GM21717 (cell line): ENCODE data around the gene TRPM3.

Experiments
- ATAC-seq: cut with Tn5 transposase; IDR thresholded peaks from one replicate; pipeline ENCODE4 v1.9.1; 2021; ENCODE audit warnings: mild to moderate bottlenecking, moderate library complexity; ENCODE audit not compliant: unreplicated experiment

The TRPM3 gene

GRCh38 chr9:70950270-70950669 is 171.2 kb downstream of the TRPM3 start:
- ATAC-seq: no peak

- ATAC-seq: no peak
Observed at GRCh38 chr9:70949239-70949638, 172.2 kb downstream of the TRPM3 start.

GRCh38 chr9:70948744-70949143 is 172.7 kb downstream of the TRPM3 start:
- no peak for ATAC-seq

- no peak for ATAC-seq
Observed at GRCh38 chr9:70947511-70947910, 173.9 kb downstream of the TRPM3 start.

DNA sequence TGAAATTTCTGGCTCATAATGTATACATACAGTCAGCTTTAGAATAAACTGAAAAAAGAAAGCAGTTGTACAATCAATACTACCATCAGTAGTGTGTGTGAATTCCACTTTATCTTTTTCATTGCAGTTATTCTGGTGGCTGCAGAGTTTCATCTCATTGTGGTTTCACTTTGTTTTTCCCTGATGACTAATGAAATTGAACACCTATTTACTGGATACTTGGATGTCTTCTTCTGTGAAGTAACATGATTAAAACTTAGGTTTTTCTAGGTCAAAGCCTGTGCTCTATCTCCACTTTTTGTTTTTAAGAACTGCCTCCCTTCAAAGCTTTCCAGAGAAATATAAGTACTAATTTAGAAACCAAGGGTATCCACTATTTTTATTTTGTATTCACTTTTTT is 174.3 kb downstream of the TRPM3 start:
- ATAC-seq: no peak

DNA sequence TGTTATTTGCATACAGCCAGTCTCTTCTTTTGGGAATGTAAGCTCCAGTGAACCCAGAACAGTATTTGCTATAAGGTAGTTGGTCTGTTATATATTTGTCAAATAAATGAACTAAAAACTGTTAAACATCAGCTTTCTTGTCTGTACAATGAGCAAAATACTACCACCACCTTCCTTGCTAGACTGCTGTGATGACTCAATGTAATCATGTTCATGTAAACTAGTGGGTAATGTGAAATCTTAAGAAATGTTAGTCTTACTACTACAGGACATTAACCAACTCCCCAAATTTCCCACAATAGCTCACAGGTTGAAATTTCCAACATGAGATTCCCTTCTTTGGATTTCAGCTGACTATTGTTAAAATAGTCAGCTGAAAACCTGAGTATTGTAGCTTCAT is 176.1 kb downstream of the TRPM3 start:
- no peak for ATAC-seq

GRCh38 chr9:70941191-70941590 is 180.2 kb downstream of the TRPM3 start:
- ATAC-seq: no peak

- ATAC-seq: no peak
Observed at GRCh38 chr9:70940605-70941004, 180.8 kb downstream of the TRPM3 start.

DNA sequence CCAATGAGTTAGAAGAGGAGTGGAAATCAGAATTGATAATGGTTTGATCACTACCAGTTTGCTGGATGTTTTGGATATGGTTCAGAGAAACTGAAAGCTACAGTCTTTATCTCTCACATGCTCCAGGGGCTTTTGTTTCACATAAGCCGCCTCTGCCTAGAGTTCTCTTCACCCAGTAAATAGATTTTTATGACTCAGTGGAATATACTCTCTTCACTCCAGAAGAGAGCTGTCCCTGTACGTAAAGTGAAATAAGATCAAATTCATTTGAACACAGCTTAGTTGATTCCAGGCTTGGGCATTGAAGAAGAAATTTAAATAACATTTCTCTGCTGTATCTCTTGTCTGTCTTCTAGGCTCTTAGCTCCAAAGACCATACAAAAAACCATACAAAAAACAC is 184.9 kb downstream of the TRPM3 start:
- ATAC-seq: no peak

- no peak for ATAC-seq
Observed at GRCh38 chr9:70935856-70936255, 185.6 kb downstream of the TRPM3 start.

GRCh38 chr9:70934642-70935041 is 186.8 kb downstream of the TRPM3 start:
- ATAC-seq: no peak

DNA sequence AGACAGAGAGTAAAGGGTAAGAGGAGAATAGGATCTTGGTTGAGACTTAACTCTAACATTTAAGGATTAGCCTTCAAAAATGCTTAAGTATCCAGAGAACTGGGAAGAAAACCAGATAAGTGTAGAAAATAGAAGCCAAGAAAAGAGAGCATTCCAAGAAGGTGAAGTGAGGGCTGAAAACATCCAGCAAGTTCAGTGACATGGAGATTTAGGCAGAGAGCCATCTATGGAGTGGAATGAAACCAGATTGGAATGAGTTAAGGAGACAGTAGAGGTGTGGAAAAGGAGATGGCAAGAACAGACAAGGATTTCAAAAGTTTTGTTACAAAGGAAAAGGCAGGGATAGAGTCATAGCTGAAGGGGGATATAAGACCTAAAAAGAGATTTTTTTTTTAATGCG is 188.1 kb downstream of the TRPM3 start:
- no peak for ATAC-seq

GRCh38 chr9:70932097-70932496 is 189.3 kb downstream of the TRPM3 start:
- no peak for ATAC-seq

- ATAC-seq: no peak
Observed at GRCh38 chr9:70927530-70927929, 193.9 kb downstream of the TRPM3 start.

DNA sequence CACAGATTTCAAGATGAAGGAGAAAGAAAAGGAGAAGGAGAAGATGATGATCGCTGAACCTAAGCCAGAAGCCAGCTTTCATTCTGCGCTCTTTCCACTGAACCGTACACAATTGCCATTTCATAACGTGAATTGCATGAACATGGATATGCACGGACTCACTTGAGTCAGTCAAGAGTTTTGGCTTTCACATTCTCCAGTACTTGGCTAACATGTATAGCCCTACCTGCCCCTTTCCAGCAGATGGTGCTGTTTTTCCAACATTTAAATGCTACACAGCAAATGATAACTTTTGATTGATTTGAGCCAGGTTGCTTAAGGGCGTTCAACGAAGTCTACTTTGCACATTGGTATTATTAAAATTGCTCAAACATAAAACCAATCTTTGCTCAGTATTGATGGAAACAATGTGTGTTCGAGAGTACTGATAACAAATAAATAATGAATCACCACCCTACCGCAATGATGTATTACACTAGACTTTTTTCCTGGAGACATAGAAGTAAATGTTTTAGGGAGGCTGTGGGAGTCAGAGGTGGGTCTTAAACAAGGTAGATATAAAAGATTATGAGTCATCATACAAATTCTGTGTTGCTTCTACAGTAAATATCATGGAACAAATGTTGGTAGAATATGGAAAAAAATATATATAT is 196.4 kb downstream of the TRPM3 start:
- ATAC-seq: peak; percentile 67

GRCh38 chr9:70924380-70924779 is 197.0 kb downstream of the TRPM3 start:
- no peak for ATAC-seq

DNA sequence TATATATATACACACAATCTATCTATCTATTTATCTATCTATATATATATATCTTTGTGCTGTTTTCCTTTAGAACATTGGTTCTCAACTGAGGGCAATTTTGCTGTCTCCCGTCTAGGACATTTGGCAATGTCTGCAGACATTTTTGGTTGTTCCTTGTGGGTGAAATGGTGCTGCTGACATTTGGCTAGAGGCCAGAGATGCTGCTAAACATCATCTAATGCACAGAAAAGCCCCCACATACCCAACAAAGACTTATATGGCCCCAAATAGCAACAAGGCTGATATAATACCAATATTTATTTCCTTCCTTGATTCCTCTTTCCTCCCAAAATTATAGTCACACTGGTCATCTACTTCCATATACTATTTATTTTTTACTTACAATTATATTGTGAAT is 197.5 kb downstream of the TRPM3 start:
- ATAC-seq: no peak

DNA sequence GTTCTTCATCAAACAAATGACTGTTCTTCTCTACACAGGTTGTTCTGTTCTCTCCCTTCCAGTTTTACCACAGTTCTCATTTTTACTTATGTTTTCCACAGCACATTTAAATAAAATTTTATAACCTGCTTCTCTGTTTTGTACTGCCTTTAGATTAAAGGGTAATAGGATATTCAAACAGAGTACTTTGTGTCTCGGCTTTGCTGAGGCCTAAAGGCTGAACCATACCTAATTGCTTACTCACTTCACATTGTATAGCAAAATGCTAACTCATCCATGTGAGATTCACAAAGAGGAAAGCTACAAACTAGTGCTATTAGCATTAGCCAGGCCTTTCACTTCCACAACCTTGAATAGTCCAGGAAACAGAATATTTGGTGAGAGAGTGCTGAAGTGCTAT is 200.3 kb downstream of the TRPM3 start:
- no peak for ATAC-seq

DNA sequence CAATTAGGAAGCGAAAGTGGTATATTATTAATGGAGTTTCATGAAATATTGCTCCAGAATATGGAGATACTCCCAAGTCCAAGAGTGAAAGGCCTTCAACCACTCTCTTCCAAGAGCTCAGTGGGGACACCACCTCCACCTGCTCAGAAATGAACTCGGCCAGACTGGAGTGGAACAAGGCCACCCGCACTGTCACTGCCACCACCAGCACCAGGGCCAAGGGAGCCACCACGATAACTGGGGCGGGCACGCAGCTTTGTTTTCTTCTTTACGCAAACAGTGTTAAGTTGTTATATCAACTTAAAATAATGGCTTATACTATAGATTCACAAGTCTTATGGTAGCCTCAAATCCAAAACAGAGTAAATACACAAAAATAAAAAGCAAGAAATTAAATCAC is 204.1 kb downstream of the TRPM3 start:
- ATAC-seq: no peak

GRCh38 chr9:70911791-70912190 is 209.6 kb downstream of the TRPM3 start:
- no peak for ATAC-seq

DNA sequence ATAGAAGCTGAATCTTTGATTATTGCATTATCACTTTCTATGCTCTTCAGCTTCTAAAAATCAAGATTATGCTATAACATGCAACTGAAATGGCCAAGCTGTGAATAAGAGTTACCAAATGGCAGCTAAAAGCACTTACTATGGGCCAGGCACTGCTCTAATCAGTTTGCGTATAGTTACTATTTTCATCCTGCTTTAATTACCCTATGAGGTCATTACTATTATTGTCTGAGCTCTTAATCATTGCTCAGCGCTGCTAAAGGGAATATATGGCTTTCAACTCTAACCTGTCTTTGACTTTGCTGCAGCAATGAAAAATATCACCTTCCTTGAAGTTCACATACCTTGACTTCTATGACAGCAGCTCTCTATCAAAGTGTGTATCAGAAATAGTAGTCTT is 210.8 kb downstream of the TRPM3 start:
- ATAC-seq: no peak

DNA sequence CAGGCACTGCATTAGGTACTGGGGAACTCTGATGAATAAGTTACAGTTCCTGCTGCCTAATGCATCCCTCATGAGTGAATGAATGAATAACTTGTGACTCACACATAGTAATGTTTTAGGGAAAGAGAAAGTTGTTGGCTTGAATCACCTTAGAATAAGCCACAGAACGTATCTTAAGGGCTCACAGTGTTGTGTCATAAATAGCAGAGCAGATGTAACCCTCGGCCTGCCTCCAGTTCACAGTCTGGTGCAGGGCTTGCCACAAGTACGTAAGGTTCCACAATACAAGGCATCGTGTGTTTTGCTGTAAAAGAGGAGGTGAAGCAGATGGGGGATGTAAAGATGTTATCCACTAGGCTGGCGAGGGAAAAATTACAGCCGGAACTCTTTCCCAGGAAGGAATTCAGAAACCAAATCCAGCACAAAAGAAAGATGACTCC is 218.7 kb downstream of the TRPM3 start:
- peak; percentile 55 for ATAC-seq

- no peak for ATAC-seq
Observed at GRCh38 chr9:70902171-70902570, 219.2 kb downstream of the TRPM3 start.
